MCF 10A (cell line): ENCODE results near the gene HYCC2. TPM values are rescaled to one million over a fixed set of nuclear protein-coding genes. Genes with fewer than 3 reads are reported as not detected.

Experiments
- BruUV-seq: library from RNA; stranded (reverse); fragments of 400-500 nt; replicated peaks from 2 replicates; lab custom pipeline; 2021; lab: Mats Ljungman, UMichigan
- CTCF ChIA-PET: fragments of 300-600 bp; sonication (Branson Sonifier 250); formaldehyde crosslinking; extraction: SDS; loops from one replicate; lab custom pipeline; 2021; ENCODE audit warnings: antibody characterized with exemption, inconsistent platforms; lab: Yijun Ruan, JAX
- POLR2A ChIA-PET: fragments of 300-600, 350-650 bp; sonication (Branson Sonifier 250); formaldehyde crosslinking; extraction: SDS; loops from one replicate; lab custom pipeline; 2020; ENCODE audit warnings: antibody characterized with exemption, inconsistent platforms; lab: Yijun Ruan, JAX
- DNase-seq: peaks from one replicate; pipeline ENCODE4 v3.0.0-alpha.2; 2018; ENCODE audit not compliant: unreplicated experiment
- H3K27ac Mint-ChIP-seq: one replicate; pipeline ENCODE4 v1.8.0; 2022; ENCODE audit warnings: mild to moderate bottlenecking, low read depth, mixed read lengths; ENCODE audit not compliant: unreplicated experiment
- H3K27me3 Mint-ChIP-seq: one replicate; pipeline ENCODE4 v1.8.0; 2022; ENCODE audit warnings: mixed read lengths; ENCODE audit not compliant: insufficient read depth, unreplicated experiment
- H3K36me3 Mint-ChIP-seq: one replicate; pipeline ENCODE4 v1.8.0; 2022; ENCODE audit warnings: mild to moderate bottlenecking, moderate library complexity, mixed read lengths; ENCODE audit not compliant: insufficient read depth, unreplicated experiment
- H3K4me1 Mint-ChIP-seq: one replicate; pipeline ENCODE4 v1.8.0; 2022; ENCODE audit warnings: mixed read lengths; ENCODE audit not compliant: insufficient read depth, unreplicated experiment
- H3K4me3 Mint-ChIP-seq: one replicate; pipeline ENCODE4 v1.8.0; 2022; ENCODE audit warnings: mild to moderate bottlenecking, moderate library complexity, mixed read lengths; ENCODE audit not compliant: unreplicated experiment
- H3K9me3 Mint-ChIP-seq: one replicate; pipeline ENCODE4 v1.8.0; 2022; ENCODE audit warnings: mixed read lengths; ENCODE audit not compliant: unreplicated experiment
- CTCF ChIP-seq: fragments of 200-600 bp; IDR thresholded peaks from one replicate; pipeline ENCODE4 v1.8.0; 2022; ENCODE audit warnings: antibody characterized with exemption, mild to moderate bottlenecking; ENCODE audit not compliant: unreplicated experiment
- intact Hi-C: fragments of 100-400 bp; cut with micrococcal nuclease; formaldehyde crosslinking; loops from 2 replicates; pipeline ENCODE4 v1.14.1; 2022
- total RNA-seq: library from RNA; stranded (reverse); gene quantifications from 2 replicates; pipeline ENCODE4 v1.2.3, GENCODE V29; 2022

Gene HYCC2
- total RNA-seq, 1 experiment from 2014 or later: 13.7 TPM

GRCh38 chr2:201114350-201114749, 42.9 kb upstream of the HYCC2 start:
- H3K4me3 Mint-ChIP-seq: peak overlapping the region; percentile 93
- H3K9me3 Mint-ChIP-seq: no peaks in the 10 kb centered on the region
- peaks cover 10% of the 10 kb centered on the region for H3K4me1 Mint-ChIP-seq
- intact Hi-C loops: no loop called here
- no TSS peak for BruUV-seq
- TF ChIP-seq CTCF: no peak
- peak overlapping the region; percentile 98 for H3K27ac Mint-ChIP-seq
- CTCF ChIA-PET: interaction anchor here (2.9 to 5.4 kb wide), 2 partner anchors 44 to 118 kb away, joined by 18 to 46 read pairs; no protein-coding TSS in a partner anchor
- no peak for DNase-seq
- POLR2A ChIA-PET: interaction anchor here (0.9 to 8.0 kb wide), 4 partner anchors 25 to 43 kb away, joined by 3 to 198 read pairs (median 91); partner anchors contain the start of genes HYCC2 and NDUFB3
- H3K36me3 Mint-ChIP-seq: peaks cover 13% of the 10 kb centered on the region
- no peaks in the 10 kb centered on the region for H3K27me3 Mint-ChIP-seq

- no peak overlapping the region for H3K27ac Mint-ChIP-seq
- no peak for TF ChIP-seq CTCF
- ChIA-PET POLR2A (interaction anchor here (0.7 to 1.7 kb wide), 2 partner anchors 39 to 557 kb away, joined by 3 to 4 read pairs; partner anchors contain the start of genes HYCC2 and NDUFB3), CTCF (interaction anchor here (0.6 to 4.5 kb wide), 6 partner anchors 20 to 206 kb away, joined by 3 to 14 read pairs (median 4); no protein-coding TSS in a partner anchor)
- intact Hi-C loops: no loop called here
- BruUV-seq: no TSS peak
- DNase-seq: no peak
- peaks cover 5% of the 10 kb centered on the region for H3K36me3 Mint-ChIP-seq
- no peak overlapping the region for H3K4me3 Mint-ChIP-seq
- no peaks in the 10 kb centered on the region for H3K4me1 Mint-ChIP-seq
- no peaks in the 10 kb centered on the region for H3K27me3 Mint-ChIP-seq
- no peaks in the 10 kb centered on the region for H3K9me3 Mint-ChIP-seq
Measured at GRCh38 chr2:201111096-201111495, 39.6 kb upstream of the HYCC2 start.

GRCh38 chr2:201110615-201111014, 39.1 kb upstream of the HYCC2 start:
- no peaks in the 10 kb centered on the region for H3K9me3 Mint-ChIP-seq
- H3K4me1 Mint-ChIP-seq: no peaks in the 10 kb centered on the region
- peaks cover 5% of the 10 kb centered on the region for H3K36me3 Mint-ChIP-seq
- H3K27me3 Mint-ChIP-seq: no peaks in the 10 kb centered on the region
- no peak overlapping the region for H3K27ac Mint-ChIP-seq
- no peak overlapping the region for H3K4me3 Mint-ChIP-seq
- CTCF ChIA-PET: interaction anchor here (0.9 to 4.5 kb wide), 4 partner anchors 20 to 205 kb away, joined by 3 to 14 read pairs (median 3); no protein-coding TSS in a partner anchor
- intact Hi-C loops: no loop called here
- DNase-seq: no peak
- no TSS peak for BruUV-seq
- POLR2A ChIA-PET: interaction anchor here (0.6 to 1.7 kb wide), 3 partner anchors 39 to 558 kb away, joined by 3 to 4 read pairs (median 3); partner anchors contain the start of genes HYCC2 and NDUFB3
- TF ChIP-seq CTCF: no peak

DNA sequence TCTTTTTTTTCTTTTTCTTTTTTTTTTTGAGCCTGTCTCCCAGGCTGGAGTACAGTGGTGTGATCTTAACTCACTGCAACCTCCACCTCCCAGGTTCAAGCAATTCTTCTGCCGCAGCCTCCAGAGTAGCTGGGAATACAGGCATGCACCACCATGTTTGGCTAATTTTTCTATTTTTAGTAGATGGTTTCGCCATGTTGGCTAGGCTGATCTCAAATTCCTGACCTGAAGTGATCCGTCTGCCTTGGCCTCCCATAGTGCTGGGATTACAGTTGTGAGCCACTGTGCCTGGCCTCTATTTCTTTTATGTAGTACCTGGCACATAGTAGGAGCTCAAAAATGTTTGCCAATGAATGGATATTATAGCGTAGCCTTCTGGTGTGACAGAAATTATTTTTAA, 37.7 kb upstream of the HYCC2 start:
- TF ChIP-seq CTCF: no peak
- H3K36me3 Mint-ChIP-seq: peaks cover 5% of the 10 kb centered on the region
- ChIA-PET POLR2A (no interaction called here), CTCF (interaction anchor here (1.2 to 4.5 kb wide), 3 partner anchors 9 to 123 kb away, joined by 3 to 14 read pairs (median 5); no protein-coding TSS in a partner anchor)
- H3K27ac Mint-ChIP-seq: no peak overlapping the region
- no TSS peak for BruUV-seq
- H3K4me3 Mint-ChIP-seq: no peak overlapping the region
- no peaks in the 10 kb centered on the region for H3K9me3 Mint-ChIP-seq
- intact Hi-C loops: no loop called here
- no peaks in the 10 kb centered on the region for H3K27me3 Mint-ChIP-seq
- DNase-seq: no peak
- no peaks in the 10 kb centered on the region for H3K4me1 Mint-ChIP-seq
